Mesenchymal stem cell (in vitro differentiated cells and primary cell): ENCODE measurements around the gene EZH2.

Source experiments
- DNase-seq: peaks from one replicate; pipeline ENCODE4 v3.0.0-alpha.2; 2013
- H2AFZ ChIP-seq: one replicate; pipeline ENCODE4 v1.6.1; 2013; ENCODE audit warnings: low read depth, mild to moderate bottlenecking, control low read depth, inconsistent platforms, low read length, moderate library complexity
- H2AK5ac ChIP-seq: 2 replicates; pipeline ENCODE4 v1.6.1; 2013; ENCODE audit warnings: low read length, moderate library complexity, mild to moderate bottlenecking, inconsistent platforms; ENCODE audit not compliant: severe bottlenecking
- H2BK120ac ChIP-seq: one replicate; pipeline ENCODE4 v1.6.1; 2013; ENCODE audit warnings: low read depth, mild to moderate bottlenecking, inconsistent platforms, low read length, moderate library complexity
- H2BK12ac ChIP-seq, 2 experiments: one replicate each; pipeline ENCODE4 v1.6.1; 2013; ENCODE audit warnings: inconsistent platforms in 2 of 2, low read length in 2 of 2, mild to moderate bottlenecking in 2 of 2, moderate library complexity in 2 of 2, control low read depth in 1 of 2
- H2BK15ac ChIP-seq: one replicate; pipeline ENCODE4 v1.6.1; 2013; ENCODE audit warnings: mild to moderate bottlenecking, low read depth, inconsistent platforms; ENCODE audit not compliant: poor library complexity, severe bottlenecking
- H2BK5ac ChIP-seq: 2 replicates; pipeline ENCODE4 v1.6.1; 2013; ENCODE audit warnings: low read depth, mild to moderate bottlenecking, low read length, control low read depth, inconsistent platforms; ENCODE audit not compliant: poor library complexity, severe bottlenecking
- H3K14ac ChIP-seq, 2 experiments: one replicate each; pipeline ENCODE4 v1.6.1; 2013; ENCODE audit warnings: inconsistent platforms in 2 of 2, low read length in 2 of 2, control low read depth in 1 of 2, mild to moderate bottlenecking in 1 of 2, moderate library complexity in 1 of 2
- H3K18ac ChIP-seq, 2 experiments: one replicate each; pipeline ENCODE4 v1.6.1; 2013; ENCODE audit warnings: inconsistent platforms in 2 of 2, low read length in 2 of 2, control low read depth in 1 of 2, low read depth in 1 of 2, mild to moderate bottlenecking in 1 of 2
- H3K23ac ChIP-seq, 2 experiments: one replicate each; pipeline ENCODE4 v1.6.1; 2013; ENCODE audit warnings: inconsistent platforms in 2 of 2, low read length in 2 of 2, mild to moderate bottlenecking in 2 of 2, moderate library complexity in 2 of 2, control low read depth in 1 of 2
- H3K27ac ChIP-seq: 2 replicates; pipeline ENCODE4 v1.5.1; 2013; ENCODE audit warnings: mild to moderate bottlenecking, moderate library complexity, low read length, control low read depth, inconsistent platforms; ENCODE audit not compliant: poor library complexity, severe bottlenecking
- H3K27me3 ChIP-seq, 2 experiments: 2 replicates each; pipeline versions ENCODE4 v1.6.1 to v1.7.0; 2013; ENCODE audit warnings: low read length in 2 of 2, mild to moderate bottlenecking in 2 of 2, moderate library complexity in 2 of 2, control low read depth in 1 of 2, inconsistent platforms in 1 of 2; ENCODE audit not compliant: control insufficient read depth in 1 of 2, insufficient read depth in 1 of 2
- H3K36me3 ChIP-seq, 2 experiments: 2 replicates each; pipeline versions ENCODE4 v1.6.1 to v1.7.0; 2013; ENCODE audit warnings: low read length in 2 of 2, control low read depth in 1 of 2, inconsistent platforms in 1 of 2, low read depth in 1 of 2, mild to moderate bottlenecking in 1 of 2; ENCODE audit not compliant: insufficient read depth in 2 of 2, control insufficient read depth in 1 of 2
- H3K4ac ChIP-seq, 2 experiments: one replicate each; pipeline ENCODE4 v1.6.1; 2013; ENCODE audit warnings: inconsistent platforms in 2 of 2, low read length in 2 of 2, mild to moderate bottlenecking in 2 of 2, moderate library complexity in 2 of 2, control low read depth in 1 of 2, low read depth in 1 of 2
- H3K4me1 ChIP-seq: 2 replicates; pipeline ENCODE4 v1.6.1; 2013; ENCODE audit warnings: low read depth, low read length, control low read depth; ENCODE audit not compliant: control insufficient read depth, insufficient read depth
- H3K4me2 ChIP-seq: 2 replicates; pipeline ENCODE4 v1.6.1; 2013; ENCODE audit warnings: low read length, mild to moderate bottlenecking, inconsistent platforms; ENCODE audit not compliant: poor library complexity, severe bottlenecking
- H3K4me3 ChIP-seq, 2 experiments: 2 replicates each; pipeline versions ENCODE4 v1.5.1 to v1.7.0; 2013; ENCODE audit warnings: low read length in 2 of 2, mild to moderate bottlenecking in 2 of 2, control low read depth in 1 of 2, low read depth in 1 of 2; ENCODE audit not compliant: insufficient read depth in 1 of 2
- H3K79me1 ChIP-seq: replicated peaks from 2 replicates; pipeline ENCODE4 v1.6.1; 2013; ENCODE audit warnings: mild to moderate bottlenecking, control low read depth, low read length, inconsistent platforms; ENCODE audit not compliant: poor library complexity, severe bottlenecking
- H3K9ac ChIP-seq: 2 replicates; pipeline ENCODE4 v1.7.0; 2013; ENCODE audit warnings: mild to moderate bottlenecking, low read length, moderate library complexity
- H3K9me3 ChIP-seq: 2 replicates; pipeline ENCODE4 v1.7.0; 2013; ENCODE audit warnings: mild to moderate bottlenecking, low read length; ENCODE audit not compliant: control insufficient read depth
- H4K8ac ChIP-seq: one replicate; pipeline ENCODE4 v1.6.1; 2013; ENCODE audit warnings: inconsistent platforms, mild to moderate bottlenecking, low read length, moderate library complexity
- H4K91ac ChIP-seq: one replicate; pipeline ENCODE4 v1.6.1; 2013; ENCODE audit warnings: mild to moderate bottlenecking, low read length, inconsistent platforms
- WGBS: methylation state at CpG from one replicate; pipeline ENCODE4 v1.1.7; 2013; ENCODE audit warnings: mixed read lengths; 5-methylcytosine and 5-hydroxymethylcytosine counted together

EZH2 gene

GRCh38 chr7:148815612-148816011 lies 68.5 kb downstream of the EZH2 start:
- Histone ChIP-seq H3K4ac (no peak overlapping the region), H3K27ac (no peak overlapping the region), H2BK120ac (no peak overlapping the region), H2BK5ac (no peak overlapping the region), H3K27me3 (no peaks in the 10 kb centered on the region), H4K8ac (no peak overlapping the region), H3K4me1 (peaks cover 2% of the 10 kb centered on the region), H3K4me2 (no peak overlapping the region), H3K9me3 (no peaks in the 10 kb centered on the region), H3K18ac (no peak overlapping the region), H2AFZ (no peak overlapping the region), H3K23ac (no peak overlapping the region), H2BK15ac (no peak overlapping the region), H3K79me1 (peaks cover 12% of the 10 kb centered on the region), H3K14ac (no peak overlapping the region), H3K4me3 (no peak overlapping the region), H2BK12ac (no peak overlapping the region), H2AK5ac (no peak overlapping the region), H3K9ac (no peak overlapping the region), H3K36me3 (peaks cover 7 to 35% of the 10 kb centered on the region in 2 experiments), H4K91ac (no peak overlapping the region)
- DNase-seq: no peak
- WGBS: 78% methylated on average over 3 of the region's 3 CpGs

GRCh38 chr7:148814922-148815559 lies 69.0 kb downstream of the EZH2 start:
- H2BK12ac ChIP-seq: no peak overlapping the region
- H4K8ac ChIP-seq: no peak overlapping the region
- H3K27ac ChIP-seq: no peak overlapping the region
- H3K36me3 ChIP-seq: peaks cover 8 to 35% of the 10 kb centered on the region in 2 experiments
- no peak overlapping the region for H3K14ac ChIP-seq
- no peak overlapping the region for H3K4me2 ChIP-seq
- no peak overlapping the region for H2BK120ac ChIP-seq
- no peak overlapping the region for H3K9ac ChIP-seq
- 91% methylated on average over 10 of the region's 10 CpGs for WGBS
- peaks cover 2% of the 10 kb centered on the region for H3K4me1 ChIP-seq
- H3K23ac ChIP-seq: no peak overlapping the region
- H3K9me3 ChIP-seq: no peaks in the 10 kb centered on the region
- no peak overlapping the region for H2AFZ ChIP-seq
- H2BK5ac ChIP-seq: no peak overlapping the region
- peaks cover 12% of the 10 kb centered on the region for H3K79me1 ChIP-seq
- no peaks in the 10 kb centered on the region for H3K27me3 ChIP-seq
- H3K4ac ChIP-seq: no peak overlapping the region
- H3K4me3 ChIP-seq: no peak overlapping the region
- H3K18ac ChIP-seq: no peak overlapping the region
- no peak overlapping the region for H2BK15ac ChIP-seq
- H4K91ac ChIP-seq: no peak overlapping the region
- DNase-seq: no peak
- H2AK5ac ChIP-seq: no peak overlapping the region

- H3K27ac ChIP-seq: no peak overlapping the region
- no peaks in the 10 kb centered on the region for H3K27me3 ChIP-seq
- over 99% methylated on average over 8 of the region's 9 CpGs for WGBS
- H2AK5ac ChIP-seq: no peak overlapping the region
- no peak overlapping the region for H3K4me2 ChIP-seq
- H4K8ac ChIP-seq: no peak overlapping the region
- H4K91ac ChIP-seq: no peak overlapping the region
- H3K14ac ChIP-seq: no peak overlapping the region
- peaks cover 11% of the 10 kb centered on the region for H3K79me1 ChIP-seq
- H2BK12ac ChIP-seq: no peak overlapping the region
- no peak overlapping the region for H3K23ac ChIP-seq
- H3K36me3 ChIP-seq: peaks cover 12 to 35% of the 10 kb centered on the region in 2 experiments
- no peak overlapping the region for H2BK120ac ChIP-seq
- H3K4me3 ChIP-seq: no peak overlapping the region
- H3K4ac ChIP-seq: no peak overlapping the region
- H2BK15ac ChIP-seq: no peak overlapping the region
- H3K4me1 ChIP-seq: peaks cover 4% of the 10 kb centered on the region
- no peak overlapping the region for H2BK5ac ChIP-seq
- H3K18ac ChIP-seq: no peak overlapping the region
- no peak for DNase-seq
- no peaks in the 10 kb centered on the region for H3K9me3 ChIP-seq
- no peak overlapping the region for H2AFZ ChIP-seq
- no peak overlapping the region for H3K9ac ChIP-seq
Observed at GRCh38 chr7:148813890-148814289, 70.2 kb downstream of the EZH2 start.

GRCh38 chr7:148811892-148812291 lies 72.2 kb downstream of the EZH2 start:
- Histone ChIP-seq H3K4me3 (no peak overlapping the region), H3K4ac (no peak overlapping the region), H3K4me2 (no peak overlapping the region), H2AK5ac (no peak overlapping the region), H3K14ac (no peak overlapping the region), H3K36me3 (peaks cover 20 to 44% of the 10 kb centered on the region in 2 experiments), H3K18ac (no peak overlapping the region), H2AFZ (no peak overlapping the region), H3K4me1 (peaks cover 2% of the 10 kb centered on the region), H2BK15ac (no peak overlapping the region), H2BK12ac (no peak overlapping the region), H3K79me1 (peaks cover 14% of the 10 kb centered on the region), H4K91ac (no peak overlapping the region), H3K9ac (no peak overlapping the region), H3K27me3 (no peaks in the 10 kb centered on the region), H4K8ac (no peak overlapping the region), H3K27ac (no peak overlapping the region), H2BK5ac (no peak overlapping the region), H3K23ac (no peak overlapping the region), H2BK120ac (no peak overlapping the region), H3K9me3 (no peaks in the 10 kb centered on the region)
- no peak for DNase-seq
- WGBS: 94% methylated on average over 3 of the region's 4 CpGs
